AG09319 (cell line): ENCODE measurements around the gene LMAN1.

ENCODE experiments used
- DNase-seq: peaks from one replicate; pipeline ENCODE4 v3.0.0-alpha.2; 2010; ENCODE audit warnings: low read depth; ENCODE audit errors: extremely low read depth
- TF ChIP-seq, protein P1 (sequence below): IDR thresholded peaks from 2 replicates; pipeline ENCODE4 v1.5.1; 2011; ENCODE audit warnings: low read depth, mild to moderate bottlenecking, inconsistent platforms, low read length, moderate library complexity

Gene LMAN1

DNA sequence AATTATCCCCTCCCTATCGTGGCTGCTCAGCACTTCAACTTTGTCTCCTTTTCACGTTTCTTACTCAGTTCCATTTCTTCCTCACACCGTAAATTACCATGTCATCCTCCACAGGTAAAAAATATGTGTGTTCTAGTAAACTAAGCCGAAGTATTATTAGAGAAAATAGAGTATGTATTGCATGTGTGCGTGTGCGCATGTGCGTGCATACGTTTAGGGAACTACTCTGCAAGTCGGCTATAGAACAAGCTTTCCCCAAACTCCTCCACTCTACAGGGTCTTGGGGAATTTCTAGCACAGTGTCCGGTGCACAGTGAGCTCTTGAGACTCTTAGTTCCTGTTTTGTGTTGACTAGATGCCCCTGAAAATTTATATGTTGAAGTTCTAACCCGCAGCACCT lies 76.7 kb downstream of the LMAN1 start:
- no peak for DNase-seq
- TF ChIP-seq, protein P1, sequence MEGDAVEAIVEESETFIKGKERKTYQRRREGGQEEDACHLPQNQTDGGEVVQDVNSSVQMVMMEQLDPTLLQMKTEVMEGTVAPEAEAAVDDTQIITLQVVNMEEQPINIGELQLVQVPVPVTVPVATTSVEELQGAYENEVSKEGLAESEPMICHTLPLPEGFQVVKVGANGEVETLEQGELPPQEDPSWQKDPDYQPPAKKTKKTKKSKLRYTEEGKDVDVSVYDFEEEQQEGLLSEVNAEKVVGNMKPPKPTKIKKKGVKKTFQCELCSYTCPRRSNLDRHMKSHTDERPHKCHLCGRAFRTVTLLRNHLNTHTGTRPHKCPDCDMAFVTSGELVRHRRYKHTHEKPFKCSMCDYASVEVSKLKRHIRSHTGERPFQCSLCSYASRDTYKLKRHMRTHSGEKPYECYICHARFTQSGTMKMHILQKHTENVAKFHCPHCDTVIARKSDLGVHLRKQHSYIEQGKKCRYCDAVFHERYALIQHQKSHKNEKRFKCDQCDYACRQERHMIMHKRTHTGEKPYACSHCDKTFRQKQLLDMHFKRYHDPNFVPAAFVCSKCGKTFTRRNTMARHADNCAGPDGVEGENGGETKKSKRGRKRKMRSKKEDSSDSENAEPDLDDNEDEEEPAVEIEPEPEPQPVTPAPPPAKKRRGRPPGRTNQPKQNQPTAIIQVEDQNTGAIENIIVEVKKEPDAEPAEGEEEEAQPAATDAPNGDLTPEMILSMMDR, result no peak

DNA sequence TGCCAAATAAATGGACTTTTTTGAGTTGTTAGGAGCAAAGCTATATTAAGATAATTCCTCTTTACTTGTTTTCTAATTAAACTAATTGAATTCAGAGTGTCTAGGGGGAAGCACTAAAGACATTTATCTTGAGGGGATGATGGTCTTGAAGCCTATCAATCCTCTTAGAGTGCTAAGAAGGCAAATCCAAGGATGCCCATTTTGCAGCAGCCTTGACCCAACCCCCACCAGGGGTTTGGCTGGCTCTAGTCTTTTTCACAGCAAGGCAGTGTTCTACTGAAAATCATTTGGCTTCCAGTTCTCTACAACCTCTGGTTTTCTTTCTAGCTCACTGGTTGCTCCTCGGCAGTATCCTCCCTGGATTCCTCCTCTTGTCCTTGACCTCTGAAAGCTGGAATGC lies 79.3 kb downstream of the LMAN1 start:
- TF ChIP-seq, protein P1, result no peak
- no peak for DNase-seq

DNA sequence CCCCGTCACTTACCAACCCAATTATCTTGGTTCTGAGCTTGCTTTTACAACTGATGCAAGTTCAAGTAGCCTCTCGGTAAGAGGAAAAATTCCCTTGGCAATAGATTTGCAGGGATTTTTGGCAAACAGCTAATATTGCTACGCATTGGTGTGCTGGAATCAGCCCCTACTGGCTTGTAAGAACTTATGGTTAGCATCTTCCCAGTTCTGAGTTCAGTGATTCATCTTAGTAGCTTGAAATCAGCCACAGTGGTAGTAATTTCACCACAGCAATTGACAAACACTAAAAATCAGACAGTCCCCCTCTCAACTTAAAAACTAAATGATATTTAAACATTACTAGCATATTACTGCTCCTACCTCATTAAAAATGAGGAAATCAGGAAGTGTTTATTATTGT lies 79.9 kb downstream of the LMAN1 start:
- DNase-seq, result no peak

DNA sequence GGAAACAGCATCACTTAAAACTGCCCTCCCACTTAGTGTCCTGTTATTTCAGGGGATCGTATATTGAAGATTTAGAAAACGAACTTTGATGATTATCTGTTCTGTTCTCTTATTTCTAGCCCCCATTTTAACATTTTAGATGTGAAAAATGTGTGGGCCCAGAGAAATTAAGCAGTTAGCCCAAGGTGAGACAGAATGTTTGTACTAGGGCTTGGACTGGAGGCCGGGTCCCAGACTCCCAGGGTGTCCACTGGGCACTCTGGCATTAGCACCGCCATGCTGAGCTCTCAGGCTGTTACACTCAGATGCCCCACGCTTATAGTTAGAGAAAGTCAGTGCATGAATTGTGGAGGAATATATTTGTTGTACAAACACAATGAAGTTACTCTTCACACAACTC lies 80.3 kb downstream of the LMAN1 start:
- no peak for DNase-seq

More for the DNA sequence above, 79.9 kb downstream of the LMAN1 start:
- TF ChIP-seq, protein P1, result no peak

More for the DNA sequence above, 80.3 kb downstream of the LMAN1 start:
- TF ChIP-seq, protein P1, result no peak
